Mesenchymal stem cell (in vitro differentiated cells and primary cell): ENCODE results near the gene GRM2.

Source experiments
- DNase-seq: peaks from one replicate; pipeline ENCODE4 v3.0.0-alpha.2; 2013
- H2AFZ ChIP-seq: one replicate; pipeline ENCODE4 v1.6.1; 2013; ENCODE audit warnings: low read depth, mild to moderate bottlenecking, control low read depth, inconsistent platforms, low read length, moderate library complexity
- H2AK5ac ChIP-seq: 2 replicates; pipeline ENCODE4 v1.6.1; 2013; ENCODE audit warnings: low read length, moderate library complexity, mild to moderate bottlenecking, inconsistent platforms; ENCODE audit not compliant: severe bottlenecking
- H2BK120ac ChIP-seq: one replicate; pipeline ENCODE4 v1.6.1; 2013; ENCODE audit warnings: low read depth, mild to moderate bottlenecking, inconsistent platforms, low read length, moderate library complexity
- H2BK12ac ChIP-seq, 2 experiments: one replicate each; pipeline ENCODE4 v1.6.1; 2013; ENCODE audit warnings: inconsistent platforms in 2 of 2, low read length in 2 of 2, mild to moderate bottlenecking in 2 of 2, moderate library complexity in 2 of 2, control low read depth in 1 of 2
- H2BK15ac ChIP-seq: one replicate; pipeline ENCODE4 v1.6.1; 2013; ENCODE audit warnings: mild to moderate bottlenecking, low read depth, inconsistent platforms; ENCODE audit not compliant: poor library complexity, severe bottlenecking
- H2BK5ac ChIP-seq: 2 replicates; pipeline ENCODE4 v1.6.1; 2013; ENCODE audit warnings: low read depth, mild to moderate bottlenecking, low read length, control low read depth, inconsistent platforms; ENCODE audit not compliant: poor library complexity, severe bottlenecking
- H3K14ac ChIP-seq, 2 experiments: one replicate each; pipeline ENCODE4 v1.6.1; 2013; ENCODE audit warnings: inconsistent platforms in 2 of 2, low read length in 2 of 2, control low read depth in 1 of 2, mild to moderate bottlenecking in 1 of 2, moderate library complexity in 1 of 2
- H3K18ac ChIP-seq, 2 experiments: one replicate each; pipeline ENCODE4 v1.6.1; 2013; ENCODE audit warnings: inconsistent platforms in 2 of 2, low read length in 2 of 2, control low read depth in 1 of 2, low read depth in 1 of 2, mild to moderate bottlenecking in 1 of 2
- H3K23ac ChIP-seq, 2 experiments: one replicate each; pipeline ENCODE4 v1.6.1; 2013; ENCODE audit warnings: inconsistent platforms in 2 of 2, low read length in 2 of 2, mild to moderate bottlenecking in 2 of 2, moderate library complexity in 2 of 2, control low read depth in 1 of 2
- H3K27ac ChIP-seq: 2 replicates; pipeline ENCODE4 v1.5.1; 2013; ENCODE audit warnings: mild to moderate bottlenecking, moderate library complexity, low read length, control low read depth, inconsistent platforms; ENCODE audit not compliant: poor library complexity, severe bottlenecking
- H3K27me3 ChIP-seq, 2 experiments: 2 replicates each; pipeline versions ENCODE4 v1.6.1 to v1.7.0; 2013; ENCODE audit warnings: low read length in 2 of 2, mild to moderate bottlenecking in 2 of 2, moderate library complexity in 2 of 2, control low read depth in 1 of 2, inconsistent platforms in 1 of 2; ENCODE audit not compliant: control insufficient read depth in 1 of 2, insufficient read depth in 1 of 2
- H3K36me3 ChIP-seq, 2 experiments: 2 replicates each; pipeline versions ENCODE4 v1.6.1 to v1.7.0; 2013; ENCODE audit warnings: low read length in 2 of 2, control low read depth in 1 of 2, inconsistent platforms in 1 of 2, low read depth in 1 of 2, mild to moderate bottlenecking in 1 of 2; ENCODE audit not compliant: insufficient read depth in 2 of 2, control insufficient read depth in 1 of 2
- H3K4ac ChIP-seq, 2 experiments: one replicate each; pipeline ENCODE4 v1.6.1; 2013; ENCODE audit warnings: inconsistent platforms in 2 of 2, low read length in 2 of 2, mild to moderate bottlenecking in 2 of 2, moderate library complexity in 2 of 2, control low read depth in 1 of 2, low read depth in 1 of 2
- H3K4me1 ChIP-seq: 2 replicates; pipeline ENCODE4 v1.6.1; 2013; ENCODE audit warnings: low read depth, low read length, control low read depth; ENCODE audit not compliant: control insufficient read depth, insufficient read depth
- H3K4me2 ChIP-seq: 2 replicates; pipeline ENCODE4 v1.6.1; 2013; ENCODE audit warnings: low read length, mild to moderate bottlenecking, inconsistent platforms; ENCODE audit not compliant: poor library complexity, severe bottlenecking
- H3K4me3 ChIP-seq, 2 experiments: 2 replicates each; pipeline versions ENCODE4 v1.5.1 to v1.7.0; 2013; ENCODE audit warnings: low read length in 2 of 2, mild to moderate bottlenecking in 2 of 2, control low read depth in 1 of 2, low read depth in 1 of 2; ENCODE audit not compliant: insufficient read depth in 1 of 2
- H3K79me1 ChIP-seq: replicated peaks from 2 replicates; pipeline ENCODE4 v1.6.1; 2013; ENCODE audit warnings: mild to moderate bottlenecking, control low read depth, low read length, inconsistent platforms; ENCODE audit not compliant: poor library complexity, severe bottlenecking
- H3K9ac ChIP-seq: 2 replicates; pipeline ENCODE4 v1.7.0; 2013; ENCODE audit warnings: mild to moderate bottlenecking, low read length, moderate library complexity
- H3K9me3 ChIP-seq: 2 replicates; pipeline ENCODE4 v1.7.0; 2013; ENCODE audit warnings: mild to moderate bottlenecking, low read length; ENCODE audit not compliant: control insufficient read depth
- H4K8ac ChIP-seq: one replicate; pipeline ENCODE4 v1.6.1; 2013; ENCODE audit warnings: inconsistent platforms, mild to moderate bottlenecking, low read length, moderate library complexity
- H4K91ac ChIP-seq: one replicate; pipeline ENCODE4 v1.6.1; 2013; ENCODE audit warnings: mild to moderate bottlenecking, low read length, inconsistent platforms
- WGBS: methylation state at CpG from one replicate; pipeline ENCODE4 v1.1.7; 2013; ENCODE audit warnings: mixed read lengths; 5-methylcytosine and 5-hydroxymethylcytosine counted together

GRM2 gene

GRCh38 chr3:51715977-51716294 lies 9.1 kb downstream of the GRM2 start:
- Histone ChIP-seq H3K4ac (no peak overlapping the region), H3K4me3 (no peak overlapping the region), H3K9me3 (no peaks in the 10 kb centered on the region), H3K27ac (no peak overlapping the region), H3K36me3 (no peaks in the 10 kb centered on the region), H2AK5ac (no peak overlapping the region), H2BK12ac (no peak overlapping the region), H3K23ac (no peak overlapping the region), H3K18ac (no peak overlapping the region), H3K9ac (no peak overlapping the region), H3K79me1 (no peaks in the 10 kb centered on the region), H2AFZ (no peak overlapping the region), H2BK120ac (no peak overlapping the region), H2BK15ac (no peak overlapping the region), H2BK5ac (no peak overlapping the region), H3K4me2 (no peak overlapping the region), H4K8ac (no peak overlapping the region), H3K14ac (no peak overlapping the region), H3K4me1 (peaks cover 3% of the 10 kb centered on the region), H3K27me3 (peaks cover 0 to 27% of the 10 kb centered on the region in 2 experiments), H4K91ac (no peak overlapping the region)
- no peak for DNase-seq
- 95% methylated on average over 8 of the region's 8 CpGs for WGBS

DNA sequence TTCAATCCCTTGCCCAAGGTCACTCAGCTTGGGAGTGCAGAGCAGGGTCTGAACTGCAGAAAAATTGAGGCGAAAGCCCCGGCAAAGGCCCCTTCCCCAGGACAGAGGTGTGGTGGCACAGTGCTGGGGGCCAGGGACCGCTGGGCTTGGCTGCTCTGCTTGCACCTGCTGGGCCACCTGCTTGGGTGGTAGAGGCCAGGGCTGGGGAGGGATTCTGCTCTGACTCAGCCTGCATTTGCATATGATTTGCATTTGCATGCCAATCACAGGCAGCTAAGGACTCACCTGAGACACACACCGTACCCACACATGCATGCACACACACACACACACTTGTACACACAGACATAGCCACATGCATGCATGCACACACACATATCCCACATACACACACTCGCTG lies 9.9 kb downstream of the GRM2 start:
- H2AK5ac ChIP-seq, result no peak overlapping the region
- no peak overlapping the region for H3K4ac ChIP-seq
- H3K4me1 ChIP-seq, result peaks cover 3% of the 10 kb centered on the region
- H2AFZ ChIP-seq, result no peak overlapping the region
- no peaks in the 10 kb centered on the region for H3K36me3 ChIP-seq
- H2BK15ac ChIP-seq, result no peak overlapping the region
- H3K4me3 ChIP-seq, result no peak overlapping the region
- H3K18ac ChIP-seq, result no peak overlapping the region
- 82% methylated on average over 4 of the region's 5 CpGs for WGBS
- no peak overlapping the region for H3K23ac ChIP-seq
- H4K91ac ChIP-seq, result no peak overlapping the region
- H2BK5ac ChIP-seq, result no peak overlapping the region
- H3K9me3 ChIP-seq, result no peaks in the 10 kb centered on the region
- peaks cover 0 to 32% of the 10 kb centered on the region in 2 experiments for H3K27me3 ChIP-seq
- no peak overlapping the region for H4K8ac ChIP-seq
- no peaks in the 10 kb centered on the region for H3K79me1 ChIP-seq
- H2BK12ac ChIP-seq, result no peak overlapping the region
- no peak overlapping the region for H3K14ac ChIP-seq
- DNase-seq, result no peak
- no peak overlapping the region for H3K9ac ChIP-seq
- H2BK120ac ChIP-seq, result no peak overlapping the region
- H3K4me2 ChIP-seq, result no peak overlapping the region
- H3K27ac ChIP-seq, result no peak overlapping the region

- 91% methylated on average over 10 of the region's 10 CpGs for WGBS
- Histone ChIP-seq H2BK120ac (no peak overlapping the region), H2AK5ac (no peak overlapping the region), H3K27me3 (peaks cover 0 to 36% of the 10 kb centered on the region in 2 experiments), H3K79me1 (no peaks in the 10 kb centered on the region), H4K8ac (no peak overlapping the region), H3K18ac (no peak overlapping the region), H3K23ac (no peak overlapping the region), H2BK15ac (no peak overlapping the region), H3K4me3 (no peak overlapping the region), H3K9ac (no peak overlapping the region), H2BK12ac (no peak overlapping the region), H3K4me1 (peaks cover 3% of the 10 kb centered on the region), H3K14ac (no peak overlapping the region), H2AFZ (no peak overlapping the region), H3K27ac (no peak overlapping the region), H3K4ac (no peak overlapping the region), H3K9me3 (no peaks in the 10 kb centered on the region), H3K36me3 (no peaks in the 10 kb centered on the region), H2BK5ac (no peak overlapping the region), H4K91ac (no peak overlapping the region), H3K4me2 (no peak overlapping the region)
- DNase-seq, result no peak
Observed at GRCh38 chr3:51717446-51717845, 10.6 kb downstream of the GRM2 start.

GRCh38 chr3:51717947-51718346 lies 11.1 kb downstream of the GRM2 start:
- Histone ChIP-seq H4K91ac (no peak overlapping the region), H2AK5ac (no peak overlapping the region), H2AFZ (no peak overlapping the region), H2BK12ac (no peak overlapping the region), H3K9me3 (no peaks in the 10 kb centered on the region), H2BK5ac (no peak overlapping the region), H2BK15ac (no peak overlapping the region), H3K36me3 (no peaks in the 10 kb centered on the region), H3K27ac (no peak overlapping the region), H4K8ac (no peak overlapping the region), H3K27me3 (peaks cover 0 to 36% of the 10 kb centered on the region in 2 experiments), H3K4me2 (no peak overlapping the region), H3K9ac (no peak overlapping the region), H3K23ac (no peak overlapping the region), H2BK120ac (no peak overlapping the region), H3K79me1 (no peaks in the 10 kb centered on the region), H3K4me3 (no peak overlapping the region), H3K14ac (no peak overlapping the region), H3K4me1 (peaks cover 3% of the 10 kb centered on the region), H3K4ac (no peak overlapping the region), H3K18ac (no peak overlapping the region)
- DNase-seq, result no peak
- WGBS, result 67% methylated on average over 7 of the region's 7 CpGs
